Lower leg skin (tissue), 4 donors: Measurements from ENCODE around the gene C1orf115. TPM values are rescaled to one million over a fixed set of nuclear protein-coding genes. Genes with fewer than 3 reads are reported as not detected.
"Not testable (repeated sequence)": the region's sequence is repeated elsewhere in the genome, so short reads cannot be mapped to it uniquely, and the experiment has no call there.

Source experiments
- DNase-seq, 2 donors: peaks; one replicate each; pipeline ENCODE4 v3.0.0-alpha.2; 2019; ENCODE audit warnings: low spot score in 2 of 2
- H3K4me3 ChIP-seq: fragments of 200-600 bp; sonication (generic); 2 replicates; pipeline ENCODE4 v1.5.1; 2017; ENCODE audit warnings: mild to moderate bottlenecking, low read depth; ENCODE audit not compliant: poor library complexity, severe bottlenecking
- POLR2A ChIP-seq, 2 donors: fragments of 450-650 bp; IDR thresholded peaks; one replicate each; pipeline ENCODE4 v1.6.1; 2016 to 2017; ENCODE audit warnings: antibody characterized with exemption in 2 of 2, mild to moderate bottlenecking in 1 of 2, moderate library complexity in 1 of 2
- WGBS, 2 donors: methylation state at CpG; one replicate each; pipeline ENCODE4 v1.1.5; 2018; 5-methylcytosine and 5-hydroxymethylcytosine counted together
- intact Hi-C: fragments of 100-400 bp; cut with DNase I; formaldehyde crosslinking; loops from one replicate; pipeline ENCODE4 v1.15.0; 2023; ENCODE audit warnings: low total_unique reads
- total RNA-seq, 4 donors: library from RNA; depleted of rRNA; stranded (reverse); fragments of >200 nt; gene quantifications; one replicate each; pipeline ENCODE4 v1.1.0, GENCODE V29; 2016
- TF ChIP-seq, protein P1 (sequence below), 3 donors: fragments of 450-650 bp; IDR thresholded peaks; one replicate each; pipeline ENCODE4 v1.5.1; 2016; ENCODE audit warnings: antibody characterized with exemption in 3 of 3, mild to moderate bottlenecking in 3 of 3, moderate library complexity in 2 of 3

The C1orf115 gene
- total RNA-seq, 4 donors from 2014 or later: 7.5 to 20.5 (median 13.3) TPM

DNA sequence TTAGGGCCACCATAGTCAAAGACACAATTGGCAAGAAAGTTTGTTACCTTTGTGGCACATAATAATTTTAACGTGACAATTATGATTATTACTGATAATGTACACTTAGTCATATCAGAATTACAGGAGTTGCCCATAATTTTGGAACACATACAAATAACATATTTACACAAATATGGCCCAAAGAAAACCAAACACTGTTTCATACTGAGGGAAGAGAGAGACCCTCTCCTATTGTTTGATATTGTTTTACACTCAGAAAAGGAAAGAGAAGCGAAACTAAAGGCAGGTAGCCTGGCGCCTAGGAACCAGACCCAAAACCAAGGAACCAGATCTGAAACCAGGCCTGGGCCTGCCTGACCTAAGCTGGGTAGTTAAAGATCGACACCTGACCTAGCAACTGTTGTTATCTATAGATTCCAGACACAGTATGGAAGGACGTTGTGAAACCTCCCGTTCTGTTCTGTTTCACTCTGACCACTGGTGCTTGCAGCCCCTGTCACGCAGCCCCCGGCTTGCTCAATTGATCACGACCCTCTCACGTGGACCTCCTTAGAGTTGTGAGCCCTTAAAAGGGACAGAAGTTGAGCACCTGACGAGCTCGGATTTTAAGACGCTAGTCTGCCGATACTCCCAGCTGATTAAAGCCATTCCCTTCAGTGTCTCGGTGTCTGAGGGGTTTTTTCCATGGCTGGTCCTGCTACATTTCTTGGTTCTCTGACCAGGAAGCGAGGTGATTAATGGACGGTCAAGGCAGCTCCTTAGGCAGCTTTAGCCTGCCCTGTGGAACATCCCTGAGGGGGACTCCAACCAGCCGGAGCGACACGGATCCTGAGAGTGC, 27.9 kb downstream of the C1orf115 start:
- 83 to 84% methylated on average over 20 of the region's 20 CpGs for WGBS, 2 donors

DNA sequence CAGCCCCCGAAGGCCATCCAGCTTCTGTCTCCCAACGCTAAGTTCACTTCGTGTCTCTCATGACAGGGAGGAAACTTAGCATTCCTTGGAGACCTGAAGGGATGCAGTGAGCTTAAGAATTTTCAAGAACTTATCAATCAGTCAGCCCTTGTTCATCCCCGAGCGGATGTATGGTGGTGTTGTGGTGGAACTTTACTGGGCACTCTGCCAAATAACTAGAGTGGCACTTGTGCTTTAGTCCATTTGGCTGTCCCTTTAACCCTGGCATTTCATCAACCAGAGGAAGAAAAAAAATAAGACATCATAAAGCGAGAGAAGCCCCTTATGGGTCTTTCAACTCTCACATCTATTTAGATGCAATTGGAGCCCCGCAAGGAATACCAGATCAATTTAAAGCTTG, 31.1 kb downstream of the C1orf115 start:
- 66 to 77% methylated on average over 7 of the region's 7 CpGs for WGBS, 2 donors
- intact Hi-C loops, DNase-seq, H3K4me3 ChIP-seq: not testable (repeated sequence)

More for the DNA sequence above, 27.9 kb downstream of the C1orf115 start:
- TF ChIP-seq, protein P1, sequence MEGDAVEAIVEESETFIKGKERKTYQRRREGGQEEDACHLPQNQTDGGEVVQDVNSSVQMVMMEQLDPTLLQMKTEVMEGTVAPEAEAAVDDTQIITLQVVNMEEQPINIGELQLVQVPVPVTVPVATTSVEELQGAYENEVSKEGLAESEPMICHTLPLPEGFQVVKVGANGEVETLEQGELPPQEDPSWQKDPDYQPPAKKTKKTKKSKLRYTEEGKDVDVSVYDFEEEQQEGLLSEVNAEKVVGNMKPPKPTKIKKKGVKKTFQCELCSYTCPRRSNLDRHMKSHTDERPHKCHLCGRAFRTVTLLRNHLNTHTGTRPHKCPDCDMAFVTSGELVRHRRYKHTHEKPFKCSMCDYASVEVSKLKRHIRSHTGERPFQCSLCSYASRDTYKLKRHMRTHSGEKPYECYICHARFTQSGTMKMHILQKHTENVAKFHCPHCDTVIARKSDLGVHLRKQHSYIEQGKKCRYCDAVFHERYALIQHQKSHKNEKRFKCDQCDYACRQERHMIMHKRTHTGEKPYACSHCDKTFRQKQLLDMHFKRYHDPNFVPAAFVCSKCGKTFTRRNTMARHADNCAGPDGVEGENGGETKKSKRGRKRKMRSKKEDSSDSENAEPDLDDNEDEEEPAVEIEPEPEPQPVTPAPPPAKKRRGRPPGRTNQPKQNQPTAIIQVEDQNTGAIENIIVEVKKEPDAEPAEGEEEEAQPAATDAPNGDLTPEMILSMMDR (IDR thresholded peaks at IDR 0.05): no peak
- no peak for TF ChIP-seq POLR2A (IDR thresholded peaks at IDR 0.05)
- intact Hi-C loops: no loop called here
- DNase-seq: no peak
- H3K4me3 ChIP-seq: no peak overlapping the region

DNA sequence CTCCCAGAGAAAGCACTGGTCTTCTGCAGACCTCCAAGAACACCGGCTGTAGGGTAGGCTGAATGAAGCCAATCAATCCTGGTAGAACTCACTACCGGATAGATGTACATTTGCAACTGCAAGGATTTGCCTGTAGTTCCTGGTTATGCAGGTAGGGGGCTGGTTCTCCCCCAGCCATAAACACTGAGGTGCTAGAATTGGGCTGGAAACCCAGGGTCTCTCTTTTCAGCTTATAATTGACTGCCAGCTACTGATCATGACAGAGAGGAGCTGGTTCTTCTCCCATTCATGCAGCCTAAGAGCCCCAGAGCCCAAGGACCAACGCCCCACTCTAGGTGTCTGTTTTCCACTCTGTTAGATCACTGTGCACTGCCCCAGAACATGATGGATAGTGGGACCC, 36.5 kb downstream of the C1orf115 start:
- WGBS, 2 donors: 78 to 79% methylated on average over 3 of the region's 3 CpGs
- no peak overlapping the region for H3K4me3 ChIP-seq
- intact Hi-C loops: loop anchor here (5.0 kb wide), 1 partner anchor 309 kb away; no protein-coding TSS in a partner anchor
- DNase-seq: no peak
- TF ChIP-seq, protein P1 (IDR thresholded peaks at IDR 0.05): no peak
- TF ChIP-seq POLR2A (IDR thresholded peaks at IDR 0.05): no peak

DNA sequence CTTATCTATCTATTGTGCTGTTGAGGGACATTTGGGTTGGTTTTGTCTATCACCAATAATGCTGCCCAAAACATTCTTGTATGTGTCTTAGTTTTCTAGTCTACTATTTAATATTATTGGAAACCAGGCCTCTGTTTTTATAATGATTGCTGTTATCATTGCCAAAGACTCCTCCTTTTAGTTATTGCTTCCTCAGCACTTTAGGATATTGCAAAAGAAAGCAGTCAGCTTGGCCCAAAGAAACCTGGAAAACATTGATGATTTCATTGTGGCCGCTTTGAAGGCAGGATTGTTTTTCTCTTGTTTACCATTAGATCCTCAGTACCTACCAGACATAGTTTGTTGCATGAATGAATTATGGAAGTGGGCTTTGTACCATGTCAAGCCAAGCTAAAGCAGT, 37.4 kb downstream of the C1orf115 start:
- 67 to 74% methylated on average over 1 of the region's 1 CpG for WGBS, 2 donors

DNA sequence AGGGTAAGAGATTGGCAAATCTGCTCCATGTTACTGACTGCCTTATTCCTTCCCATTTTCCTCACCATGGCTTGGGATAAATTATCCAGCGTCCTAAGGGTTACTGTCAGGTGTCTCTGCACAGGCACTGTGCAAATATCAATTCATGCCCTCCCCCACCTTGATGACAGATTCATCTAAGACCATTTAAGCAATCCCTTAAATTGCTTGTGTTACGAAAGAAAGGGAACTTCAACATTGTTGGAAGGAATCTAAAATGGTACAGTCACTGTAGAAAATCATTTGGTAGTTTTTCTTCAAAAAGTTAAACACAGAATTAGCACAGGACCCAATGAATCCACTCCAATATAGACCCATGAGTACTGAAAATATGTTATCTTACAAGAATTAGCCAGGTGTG, 40.3 kb downstream of the C1orf115 start:
- intact Hi-C loops: no loop called here
- WGBS, 2 donors: 88% methylated on average over 2 of the region's 2 CpGs
- DNase-seq: no peak
- no peak overlapping the region for H3K4me3 ChIP-seq
- no peak for TF ChIP-seq POLR2A (IDR thresholded peaks at IDR 0.05)

More for the DNA sequence above, 37.4 kb downstream of the C1orf115 start:
- TF ChIP-seq, protein P1 (IDR thresholded peaks at IDR 0.05): no peak
- no peak for TF ChIP-seq POLR2A (IDR thresholded peaks at IDR 0.05)
- no peak overlapping the region for H3K4me3 ChIP-seq
- DNase-seq: no peak
- intact Hi-C loops: loop anchor here (5.0 kb wide), 1 partner anchor 310 kb away; no protein-coding TSS in a partner anchor

DNA sequence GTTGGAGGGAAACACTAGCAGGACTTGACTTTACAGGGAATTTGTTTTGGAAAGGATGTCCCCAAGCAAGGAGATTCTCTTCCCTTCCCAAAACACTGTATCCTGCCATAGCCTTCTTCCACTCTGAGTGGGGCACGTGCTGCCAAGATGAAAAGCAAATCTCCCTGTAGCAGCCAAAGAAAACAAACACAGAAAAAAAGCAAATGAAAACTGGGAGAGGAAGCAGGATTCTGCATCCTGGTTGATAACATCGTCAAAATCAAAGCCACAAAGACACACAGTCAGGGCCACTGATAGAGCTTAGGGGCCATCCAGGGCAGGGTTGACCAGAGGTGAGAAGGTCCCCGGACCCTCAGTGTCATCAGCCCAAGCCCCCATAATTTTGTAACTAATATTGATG, 42.0 kb downstream of the C1orf115 start:
- intact Hi-C loops: no loop called here
- no peak overlapping the region for H3K4me3 ChIP-seq
- no peak for DNase-seq
- WGBS, 2 donors: 47 to 61% methylated on average over 3 of the region's 3 CpGs
- TF ChIP-seq, protein P1 (IDR thresholded peaks at IDR 0.05): no peak
- TF ChIP-seq POLR2A (IDR thresholded peaks at IDR 0.05): no peak
